Measurements from ENCODE around the gene N4BP2L2.
"Not testable (repeated sequence)": the region's sequence is repeated elsewhere in the genome, so short reads cannot be mapped to it uniquely, and the experiment has no call there.

N4BP2L2 gene

DNA sequence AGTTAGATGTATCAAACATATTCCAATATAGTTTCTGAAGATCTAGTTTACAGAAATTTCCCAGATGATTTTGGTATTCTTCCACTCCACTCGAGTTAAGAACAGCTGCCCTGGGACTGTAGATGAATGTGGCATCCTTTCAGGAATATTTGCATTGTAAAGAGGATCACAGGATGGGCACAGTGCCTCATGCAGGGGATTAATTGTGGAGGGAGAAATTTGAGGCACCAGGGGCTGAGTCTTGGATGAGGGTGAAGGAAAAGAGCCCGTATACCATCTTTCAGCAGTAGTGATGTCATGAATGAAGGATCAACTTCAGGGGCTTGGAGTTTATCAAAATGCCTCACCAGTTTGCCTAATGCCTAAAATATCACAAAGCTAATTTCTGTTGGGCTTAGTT is 43.7 kb upstream of the N4BP2L2 start:
- Histone ChIP-seq H4K20me1 (ENCODE audit: low read depth, low read length) (no peaks in the 10 kb centered on the region), H3F3A (ENCODE audit: insufficient read depth) (no peaks in the 10 kb centered on the region), H2AFZ (ENCODE audit: low read depth, low read length, severe bottlenecking) (no peak overlapping the region), H3K36me3 (ENCODE audit: low read length) (no peaks in the 10 kb centered on the region), H3K79me2 (ENCODE audit: insufficient read depth, low read length) (peaks cover 2% of the 10 kb centered on the region), H3K9me2 (replicated peaks; ENCODE audit: insufficient read depth, low read length) (no peaks in the 10 kb centered on the region), H3K4me2 (ENCODE audit: low read depth, low read length, poor library complexity, severe bottlenecking) (no peak overlapping the region), H3K27me3 (ENCODE audit: low read length) (no peaks in the 10 kb centered on the region), H3K9me3 (ENCODE audit: insufficient read depth, low read length) (peaks cover 7% of the 10 kb centered on the region; the same call in 1 of the 2 replicates), H3K9ac (ENCODE audit: low read length) (no peak overlapping the region), H3K27ac (ENCODE audit: low read depth, low read length) (no peak overlapping the region), H3K4me3 (ENCODE audit: insufficient read depth, low read length, poor library complexity, severe bottlenecking) (no peak overlapping the region)
- TF ChIP-seq, protein P1, sequence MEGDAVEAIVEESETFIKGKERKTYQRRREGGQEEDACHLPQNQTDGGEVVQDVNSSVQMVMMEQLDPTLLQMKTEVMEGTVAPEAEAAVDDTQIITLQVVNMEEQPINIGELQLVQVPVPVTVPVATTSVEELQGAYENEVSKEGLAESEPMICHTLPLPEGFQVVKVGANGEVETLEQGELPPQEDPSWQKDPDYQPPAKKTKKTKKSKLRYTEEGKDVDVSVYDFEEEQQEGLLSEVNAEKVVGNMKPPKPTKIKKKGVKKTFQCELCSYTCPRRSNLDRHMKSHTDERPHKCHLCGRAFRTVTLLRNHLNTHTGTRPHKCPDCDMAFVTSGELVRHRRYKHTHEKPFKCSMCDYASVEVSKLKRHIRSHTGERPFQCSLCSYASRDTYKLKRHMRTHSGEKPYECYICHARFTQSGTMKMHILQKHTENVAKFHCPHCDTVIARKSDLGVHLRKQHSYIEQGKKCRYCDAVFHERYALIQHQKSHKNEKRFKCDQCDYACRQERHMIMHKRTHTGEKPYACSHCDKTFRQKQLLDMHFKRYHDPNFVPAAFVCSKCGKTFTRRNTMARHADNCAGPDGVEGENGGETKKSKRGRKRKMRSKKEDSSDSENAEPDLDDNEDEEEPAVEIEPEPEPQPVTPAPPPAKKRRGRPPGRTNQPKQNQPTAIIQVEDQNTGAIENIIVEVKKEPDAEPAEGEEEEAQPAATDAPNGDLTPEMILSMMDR (IDR thresholded peaks at IDR 0.05; ENCODE audit: insufficient read depth, low read length, poor library complexity, severe bottlenecking) = no peak
- no peak for TF ChIP-seq EZH2phosphoT487 (conservative IDR thresholded peaks at IDR 0.05; ENCODE audit: low read length)

DNA sequence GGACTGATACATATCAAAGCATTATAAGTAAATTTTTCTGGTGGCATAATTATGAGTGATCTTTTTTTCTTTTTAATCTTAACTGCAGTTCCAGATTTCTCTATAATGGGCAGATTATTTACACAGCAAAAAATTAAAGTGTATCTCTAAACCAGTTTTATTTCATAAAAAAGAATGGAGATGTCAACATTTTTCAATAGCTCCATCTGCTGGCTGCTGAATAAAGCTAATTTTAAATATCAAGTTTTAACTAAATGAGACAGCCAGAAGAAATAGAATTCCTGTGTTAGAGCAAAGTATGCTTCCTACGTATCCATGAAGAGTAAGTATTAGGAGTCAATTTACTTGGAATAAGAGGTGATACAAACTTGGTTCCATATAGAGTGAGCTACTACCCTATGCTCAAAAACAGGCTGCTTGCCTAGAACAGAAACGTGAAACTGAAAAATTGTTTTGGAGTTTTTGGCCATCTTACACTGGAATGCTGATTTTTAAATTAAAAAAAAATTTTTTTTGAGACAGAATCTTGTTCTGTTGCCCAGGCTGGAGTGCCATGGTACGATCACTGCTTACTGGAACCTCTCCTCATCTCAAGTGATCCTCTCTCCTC is 42.7 kb upstream of the N4BP2L2 start:
- Histone ChIP-seq H3K4me3 (ENCODE audit: insufficient read depth, low read length, poor library complexity, severe bottlenecking) (no peak overlapping the region), H3K9ac (ENCODE audit: low read length) (no peak overlapping the region), H3K79me2 (ENCODE audit: insufficient read depth, low read length) (no peaks in the 10 kb centered on the region), H3K27me3 (ENCODE audit: low read length) (no peaks in the 10 kb centered on the region), H4K20me1 (ENCODE audit: low read depth, low read length) (no peaks in the 10 kb centered on the region), H3K27ac (ENCODE audit: low read depth, low read length) (no peak overlapping the region), H3F3A (ENCODE audit: insufficient read depth) (no peaks in the 10 kb centered on the region), H3K4me2 (ENCODE audit: low read depth, low read length, poor library complexity, severe bottlenecking) (no peak overlapping the region), H3K36me3 (ENCODE audit: low read length) (no peaks in the 10 kb centered on the region), H3K9me2 (replicated peaks; ENCODE audit: insufficient read depth, low read length) (no peaks in the 10 kb centered on the region), H2AFZ (ENCODE audit: low read depth, low read length, severe bottlenecking) (no peak overlapping the region), H3K9me3 (ENCODE audit: insufficient read depth, low read length) (peaks cover 11% of the 10 kb centered on the region; the same call in 1 of the 2 replicates)
- no peak for TF ChIP-seq EZH2phosphoT487 (conservative IDR thresholded peaks at IDR 0.05; ENCODE audit: low read length)
- TF ChIP-seq, protein P1 (IDR thresholded peaks at IDR 0.05; ENCODE audit: insufficient read depth, low read length, poor library complexity, severe bottlenecking) = peak; percentile 79

DNA sequence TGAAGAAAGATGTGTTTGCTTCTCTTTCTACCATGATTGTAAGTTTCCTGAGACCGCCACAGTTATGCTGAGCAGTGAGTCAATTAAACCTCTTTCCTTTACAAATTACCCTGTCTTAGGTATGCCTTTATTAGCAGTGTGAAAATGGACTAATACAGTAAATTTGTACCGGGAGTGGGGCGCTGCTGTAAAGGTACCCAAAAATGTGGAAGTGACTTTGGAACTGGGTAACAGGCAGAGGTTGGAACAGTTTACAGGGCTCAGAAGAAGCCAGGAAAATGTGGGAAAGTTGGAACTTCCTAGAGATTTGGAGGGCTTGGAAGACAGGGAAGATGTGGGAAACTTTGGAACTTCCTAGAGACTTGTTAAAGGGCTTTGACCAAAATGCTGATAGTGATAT is 38.4 kb upstream of the N4BP2L2 start:
- Histone ChIP-seq H2AFZ (ENCODE audit: low read depth, low read length, severe bottlenecking) (no peak overlapping the region), H3K9me2 (replicated peaks; ENCODE audit: insufficient read depth, low read length) (no peaks in the 10 kb centered on the region), H3K9me3 (ENCODE audit: insufficient read depth, low read length) (peaks cover 11% of the 10 kb centered on the region; the same call in 1 of the 2 replicates), H4K20me1 (ENCODE audit: low read depth, low read length) (no peaks in the 10 kb centered on the region), H3K36me3 (ENCODE audit: low read length) (no peaks in the 10 kb centered on the region), H3F3A (ENCODE audit: insufficient read depth) (no peaks in the 10 kb centered on the region), H3K9ac (ENCODE audit: low read length) (no peak overlapping the region), H3K27ac (ENCODE audit: low read depth, low read length) (no peak overlapping the region), H3K79me2 (ENCODE audit: insufficient read depth, low read length) (no peaks in the 10 kb centered on the region), H3K4me3 (ENCODE audit: insufficient read depth, low read length, poor library complexity, severe bottlenecking) (no peak overlapping the region), H3K27me3 (ENCODE audit: low read length) (no peaks in the 10 kb centered on the region), H3K4me2 (ENCODE audit: low read depth, low read length, poor library complexity, severe bottlenecking) (no peak overlapping the region)
- TF ChIP-seq EZH2phosphoT487 (conservative IDR thresholded peaks at IDR 0.05; ENCODE audit: low read length) = no peak
- TF ChIP-seq, protein P1 (IDR thresholded peaks at IDR 0.05; ENCODE audit: insufficient read depth, low read length, poor library complexity, severe bottlenecking) = no peak

- not testable (repeated sequence) for H3K27ac ChIP-seq (ENCODE audit: low read depth, low read length); H3K36me3 ChIP-seq (ENCODE audit: low read length); H2AFZ ChIP-seq (ENCODE audit: low read depth, low read length, severe bottlenecking); H3F3A ChIP-seq (ENCODE audit: insufficient read depth); H4K20me1 ChIP-seq (ENCODE audit: low read depth, low read length); H3K9me2 ChIP-seq (replicated peaks; ENCODE audit: insufficient read depth, low read length); H3K4me3 ChIP-seq (ENCODE audit: insufficient read depth, low read length, poor library complexity, severe bottlenecking); H3K9ac ChIP-seq (ENCODE audit: low read length); H3K4me2 ChIP-seq (ENCODE audit: low read depth, low read length, poor library complexity, severe bottlenecking); H3K79me2 ChIP-seq (ENCODE audit: insufficient read depth, low read length); H3K27me3 ChIP-seq (ENCODE audit: low read length)
- peaks cover 11% of the 10 kb centered on the region; the same call in 1 of the 2 replicates for H3K9me3 ChIP-seq (ENCODE audit: insufficient read depth, low read length)
These were observed 37.1 kb upstream of the N4BP2L2 start for GRCh38 chr13:32575687-32576086.

GRCh38 chr13:32560842-32561241 is 22.2 kb upstream of the N4BP2L2 start:
- not testable (repeated sequence) for H2AFZ ChIP-seq (ENCODE audit: low read depth, low read length, severe bottlenecking); H4K20me1 ChIP-seq (ENCODE audit: low read depth, low read length); H3F3A ChIP-seq (ENCODE audit: insufficient read depth)

More at GRCh38 chr13:32560842-32561241, 22.2 kb upstream of the N4BP2L2 start:
- not testable (repeated sequence) for H3K9me2 ChIP-seq (replicated peaks; ENCODE audit: insufficient read depth, low read length); H3K4me3 ChIP-seq (ENCODE audit: insufficient read depth, low read length, poor library complexity, severe bottlenecking); H3K9ac ChIP-seq (ENCODE audit: low read length); H3K9me3 ChIP-seq (ENCODE audit: insufficient read depth, low read length); H3K79me2 ChIP-seq (ENCODE audit: insufficient read depth, low read length); H3K27ac ChIP-seq (ENCODE audit: low read depth, low read length); H3K4me2 ChIP-seq (ENCODE audit: low read depth, low read length, poor library complexity, severe bottlenecking); H3K27me3 ChIP-seq (ENCODE audit: low read length); H3K36me3 ChIP-seq (ENCODE audit: low read length)

All from SU-DHL-6 (cell line).